PC-3 (cell line): Measurements from ENCODE around the gene L1CAM. TPM values are rescaled to one million over a fixed set of nuclear protein-coding genes. Genes with fewer than 3 reads are reported as not detected.

ENCODE experiments used
- ATAC-seq: fragments of 200-7000 bp; cut with Tn5 transposase; 2 replicates; pipeline ENCODE4 v1.9.1; 2020; ENCODE audit warnings: mild to moderate bottlenecking, moderate library complexity
- BruUV-seq: library from RNA; stranded (reverse); fragments of 400-500 nt; replicated peaks from 2 replicates; lab custom pipeline; 2021; lab: Mats Ljungman, UMichigan
- CTCF ChIA-PET: fragments of 300-600 bp; sonication (Branson Sonifier 250); formaldehyde crosslinking; loops from one replicate; lab custom pipeline; 2022; ENCODE audit warnings: antibody characterized with exemption; lab: Charles Lee
- POLR2A ChIA-PET: fragments of 300-600 bp; sonication (Branson Sonifier 250); formaldehyde crosslinking; loops from one replicate; lab custom pipeline; 2022; ENCODE audit warnings: antibody characterized with exemption; ENCODE audit not compliant: unreplicated experiment; lab: Charles Lee
- DNase-seq: peaks from one replicate; pipeline ENCODE4 v3.0.0-alpha.2; 2015
- H2AFZ ChIP-seq: fragments of 300-600 bp; sonication (generic); 2 replicates; pipeline ENCODE4 v1.6.0; 2016; ENCODE audit warnings: antibody characterized with exemption, low read length
- H3F3A ChIP-seq: fragments of 300-600 bp; sonication (generic); one replicate; pipeline ENCODE4 v1.6.0; 2017; ENCODE audit warnings: antibody characterized with exemption, low read length, control low read depth, mild to moderate bottlenecking; ENCODE audit not compliant: unreplicated experiment
- H3K27ac ChIP-seq: fragments of 300-600 bp; sonication (generic); 2 replicates; pipeline ENCODE4 v1.5.1; 2016; ENCODE audit warnings: mild to moderate bottlenecking, low read length
- H3K27me3 ChIP-seq: fragments of 300-600 bp; sonication (generic); 2 replicates; pipeline ENCODE4 v1.6.1; 2016; ENCODE audit warnings: low read length, mixed read lengths
- H3K36me3 ChIP-seq: fragments of 300-600 bp; sonication (generic); 2 replicates; pipeline ENCODE4 v1.6.1; 2016; ENCODE audit warnings: low read depth, mixed run types, low read length, mixed read lengths
- H3K4me1 ChIP-seq: fragments of 300-600 bp; sonication (generic); 2 replicates; pipeline ENCODE4 v1.5.1; 2016; ENCODE audit warnings: low read length; ENCODE audit not compliant: insufficient read depth
- H3K4me2 ChIP-seq: fragments of 300-600 bp; sonication (generic); 2 replicates; pipeline ENCODE4 v1.6.0; 2016; ENCODE audit warnings: low read length
- H3K4me3 ChIP-seq: fragments of 300-600 bp; sonication (generic); 2 replicates; pipeline ENCODE4 v1.5.1; 2016; ENCODE audit warnings: mild to moderate bottlenecking, low read length, mixed read lengths
- H3K79me2 ChIP-seq: fragments of 300-600 bp; sonication (generic); 2 replicates; pipeline ENCODE4 v1.6.1; 2017; ENCODE audit warnings: low read length, mixed read lengths
- H3K9ac ChIP-seq: fragments of 300-600 bp; sonication (generic); 2 replicates; pipeline ENCODE4 v1.6.0; 2016; ENCODE audit warnings: mild to moderate bottlenecking, low read length
- H3K9me2 ChIP-seq: fragments of 300-600 bp; sonication (generic); replicated peaks from 2 replicates; pipeline ENCODE4 v1.6.1; 2016; ENCODE audit warnings: mixed run types, low read length, mixed read lengths
- H3K9me3 ChIP-seq: fragments of 300-600 bp; sonication (generic); 2 replicates; pipeline ENCODE4 v1.6.1; 2016; ENCODE audit warnings: low read length, mixed read lengths
- H4K20me1 ChIP-seq: fragments of 300-600 bp; sonication (generic); 2 replicates; pipeline ENCODE4 v1.6.1; 2016; ENCODE audit warnings: low read length, mixed read lengths
- EZH2 ChIP-seq: fragments of 300-600 bp; sonication (generic); IDR thresholded peaks from one replicate; pipeline ENCODE4 v1.6.1; 2017; ENCODE audit warnings: antibody characterized with exemption, mild to moderate bottlenecking, low read length; ENCODE audit not compliant: unreplicated experiment
- EZH2phosphoT487 ChIP-seq: fragments of 300-600 bp; sonication (generic); IDR thresholded peaks from 2 replicates; pipeline ENCODE4 v1.6.1; 2018; ENCODE audit warnings: mild to moderate bottlenecking, antibody characterized with exemption, low read length, borderline replicate concordance
- intact Hi-C: fragments of 100-400 bp; cut with micrococcal nuclease; formaldehyde crosslinking; loops from 2 replicates; pipeline ENCODE4 v1.9.0; 2023
- total RNA-seq: library from RNA; depleted of rRNA; stranded (reverse); fragments of >200 nt; gene quantifications from 2 replicates; pipeline ENCODE4 v1.2.3, GENCODE V29; 2014
- TF ChIP-seq, protein P1 (sequence below): fragments of 300-600 bp; sonication (generic); conservative IDR thresholded peaks from 2 replicates; pipeline ENCODE4 v1.5.1; 2017; ENCODE audit warnings: antibody characterized with exemption, low read depth, mild to moderate bottlenecking, low read length

Gene L1CAM
- total RNA-seq, 1 experiment from 2014 or later: 5.2 TPM

DNA sequence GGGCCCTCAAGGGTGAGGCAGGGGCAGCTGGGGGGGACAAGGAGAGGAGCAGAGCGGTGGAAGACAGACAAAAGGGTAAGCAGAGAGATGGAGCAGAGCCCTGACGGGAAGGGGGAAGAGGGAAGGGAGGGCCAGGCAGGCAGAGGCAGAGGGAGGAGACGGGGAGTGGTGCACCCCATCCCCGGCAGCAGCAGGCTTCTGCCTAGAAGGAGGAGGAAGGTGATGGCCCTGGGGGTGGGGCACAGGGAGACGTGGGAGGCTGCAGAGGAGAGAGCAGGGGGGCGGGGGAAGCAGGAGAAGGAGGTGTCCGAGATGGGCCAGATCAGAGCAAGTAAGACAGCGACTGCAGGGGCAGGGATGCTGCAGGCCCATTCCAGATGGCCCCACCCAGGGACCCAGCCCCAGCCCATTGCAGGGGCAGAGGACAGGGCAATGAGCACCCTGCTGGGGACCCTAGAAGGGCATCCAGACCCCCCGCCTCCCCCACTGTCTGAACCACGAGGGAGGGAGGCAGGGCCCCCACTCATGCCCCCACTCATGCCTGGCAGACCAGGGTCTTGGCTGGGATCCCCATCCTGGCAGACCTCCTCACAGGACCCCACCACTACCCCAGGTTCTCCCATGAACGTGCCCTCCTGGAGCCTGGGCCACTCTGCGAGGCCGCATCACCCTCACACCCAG lies 2.7 kb downstream of the L1CAM start:
- intact Hi-C loops: no loop called here
- Histone ChIP-seq H2AFZ (no peak overlapping the region), H3K9me3 (no peaks in the 10 kb centered on the region), H3K36me3 (no peaks in the 10 kb centered on the region), H3K4me3 (no peak overlapping the region), H4K20me1 (no peaks in the 10 kb centered on the region), H3K79me2 (no peaks in the 10 kb centered on the region), H3K4me1 (peaks cover 9% of the 10 kb centered on the region; the same call in 1 of the 2 replicates), H3K9ac (no peak overlapping the region), H3K27me3 (peaks cover 6% of the 10 kb centered on the region; the same call in 1 of the 2 replicates), H3K4me2 (no peak overlapping the region), H3K27ac (no peak overlapping the region), H3F3A (no peaks in the 10 kb centered on the region), H3K9me2 (no peaks in the 10 kb centered on the region)
- ChIA-PET POLR2A (no interaction called here), CTCF (no interaction called here)
- ATAC-seq (no peak), DNase-seq (no peak)
- no TSS peak for BruUV-seq
- TF ChIP-seq, protein P1, sequence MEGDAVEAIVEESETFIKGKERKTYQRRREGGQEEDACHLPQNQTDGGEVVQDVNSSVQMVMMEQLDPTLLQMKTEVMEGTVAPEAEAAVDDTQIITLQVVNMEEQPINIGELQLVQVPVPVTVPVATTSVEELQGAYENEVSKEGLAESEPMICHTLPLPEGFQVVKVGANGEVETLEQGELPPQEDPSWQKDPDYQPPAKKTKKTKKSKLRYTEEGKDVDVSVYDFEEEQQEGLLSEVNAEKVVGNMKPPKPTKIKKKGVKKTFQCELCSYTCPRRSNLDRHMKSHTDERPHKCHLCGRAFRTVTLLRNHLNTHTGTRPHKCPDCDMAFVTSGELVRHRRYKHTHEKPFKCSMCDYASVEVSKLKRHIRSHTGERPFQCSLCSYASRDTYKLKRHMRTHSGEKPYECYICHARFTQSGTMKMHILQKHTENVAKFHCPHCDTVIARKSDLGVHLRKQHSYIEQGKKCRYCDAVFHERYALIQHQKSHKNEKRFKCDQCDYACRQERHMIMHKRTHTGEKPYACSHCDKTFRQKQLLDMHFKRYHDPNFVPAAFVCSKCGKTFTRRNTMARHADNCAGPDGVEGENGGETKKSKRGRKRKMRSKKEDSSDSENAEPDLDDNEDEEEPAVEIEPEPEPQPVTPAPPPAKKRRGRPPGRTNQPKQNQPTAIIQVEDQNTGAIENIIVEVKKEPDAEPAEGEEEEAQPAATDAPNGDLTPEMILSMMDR: no peak
- no peak for TF ChIP-seq EZH2phosphoT487
- TF ChIP-seq EZH2: no peak

DNA sequence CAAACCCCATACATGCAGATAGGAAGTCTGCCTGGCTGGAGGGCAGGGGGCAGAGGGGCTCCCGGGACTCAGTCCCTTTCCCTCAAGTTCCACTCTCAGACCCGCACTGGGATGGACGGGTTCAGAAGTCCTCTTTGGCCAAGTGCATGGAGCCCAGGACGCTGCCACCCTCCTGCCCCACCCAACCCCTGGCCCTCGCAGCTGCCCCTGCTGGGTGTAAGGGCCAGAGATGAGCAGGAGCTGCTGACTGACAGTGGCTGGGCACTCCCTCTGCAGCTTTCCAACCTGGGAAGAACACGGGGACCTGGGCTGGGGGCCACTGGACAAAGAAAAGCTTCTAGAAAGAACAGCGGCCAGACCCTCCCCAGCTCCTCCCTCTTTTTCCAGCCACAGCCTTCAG lies 3.4 kb downstream of the L1CAM start:
- no peak overlapping the region for H3K4me3 ChIP-seq
- H3K9me3 ChIP-seq: no peaks in the 10 kb centered on the region
- peaks cover 9% of the 10 kb centered on the region; the same call in 1 of the 2 replicates for H3K4me1 ChIP-seq
- H3K36me3 ChIP-seq: no peaks in the 10 kb centered on the region
- H3K27me3 ChIP-seq: peaks cover 6% of the 10 kb centered on the region; the same call in 1 of the 2 replicates
- H4K20me1 ChIP-seq: no peaks in the 10 kb centered on the region
- no peak overlapping the region for H3K27ac ChIP-seq
- TF ChIP-seq, protein P1: no peak
- no peak for TF ChIP-seq EZH2phosphoT487
- TF ChIP-seq EZH2: no peak
- ATAC-seq (no peak), DNase-seq (no peak)
- no peak overlapping the region for H3K4me2 ChIP-seq
- H3F3A ChIP-seq: no peaks in the 10 kb centered on the region
- H3K9me2 ChIP-seq: no peaks in the 10 kb centered on the region
- no peaks in the 10 kb centered on the region for H3K79me2 ChIP-seq
- CTCF ChIA-PET: no interaction called here
- POLR2A ChIA-PET: no interaction called here
- no TSS peak for BruUV-seq
- no peak overlapping the region for H3K9ac ChIP-seq
- no peak overlapping the region for H2AFZ ChIP-seq
- intact Hi-C loops: no loop called here

DNA sequence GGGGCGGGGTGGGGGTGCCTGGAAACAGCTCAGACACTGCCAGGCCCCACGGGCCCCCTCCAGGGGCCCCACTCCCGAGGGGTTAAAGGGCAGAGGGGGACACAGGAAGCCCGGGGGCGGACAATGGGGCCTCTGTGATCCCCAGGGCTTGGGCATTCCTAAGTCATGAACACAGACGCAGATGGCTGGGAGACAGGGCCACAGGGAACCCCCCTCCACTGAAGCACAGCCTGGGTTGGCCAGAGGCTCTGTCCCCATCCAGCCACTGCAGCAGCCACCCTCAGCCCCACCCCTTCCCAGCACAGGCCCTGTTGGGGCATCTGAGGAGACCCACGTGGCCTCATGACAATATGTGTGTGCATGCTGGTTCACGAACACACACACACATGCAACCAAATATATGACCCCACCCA lies 3.9 kb downstream of the L1CAM start:
- TF ChIP-seq, protein P1: no peak
- no peak for TF ChIP-seq EZH2phosphoT487
- no peak for TF ChIP-seq EZH2
- H3K4me1 ChIP-seq: peaks cover 9% of the 10 kb centered on the region; the same call in 1 of the 2 replicates
- H3K79me2 ChIP-seq: no peaks in the 10 kb centered on the region
- H3K27ac ChIP-seq: no peak overlapping the region
- intact Hi-C loops: no loop called here
- ChIA-PET POLR2A (no interaction called here), CTCF (no interaction called here)
- H3K9ac ChIP-seq: no peak overlapping the region
- ATAC-seq (no peak), DNase-seq (no peak)
- H3K9me2 ChIP-seq: no peaks in the 10 kb centered on the region
- H3K27me3 ChIP-seq: peaks cover 6% of the 10 kb centered on the region; the same call in 1 of the 2 replicates
- no peaks in the 10 kb centered on the region for H3K9me3 ChIP-seq
- no peaks in the 10 kb centered on the region for H4K20me1 ChIP-seq
- BruUV-seq: no TSS peak
- H3K36me3 ChIP-seq: no peaks in the 10 kb centered on the region
- no peak overlapping the region for H2AFZ ChIP-seq
- H3F3A ChIP-seq: no peaks in the 10 kb centered on the region
- no peak overlapping the region for H3K4me3 ChIP-seq
- no peak overlapping the region for H3K4me2 ChIP-seq
